Upper lobe of right lung (tissue), 1 donor: ENCODE measurements around the gene SND1. TPM values are rescaled to one million over a fixed set of nuclear protein-coding genes. Genes with fewer than 3 reads are reported as not detected.

Source experiments
- ATAC-seq: fragments of 200-7000 bp; cut with Tn5 transposase; one replicate; pipeline ENCODE4 v1.9.1; 2020; ENCODE audit warnings: mild to moderate bottlenecking, moderate library complexity
- DNase-seq: peaks from one replicate; pipeline ENCODE4 v3.0.0-alpha.2; 2020
- H3K27ac ChIP-seq: fragments of 200-600 bp; one replicate; pipeline ENCODE4 v1.8.0; 2022
- H3K27me3 ChIP-seq: fragments of 200-600 bp; one replicate; pipeline ENCODE4 v1.8.0; 2022; ENCODE audit warnings: mild to moderate bottlenecking
- H3K36me3 ChIP-seq: fragments of 200-600 bp; one replicate; pipeline ENCODE4 v1.8.0; 2022
- H3K4me1 ChIP-seq: fragments of 200-600 bp; one replicate; pipeline ENCODE4 v1.8.0; 2022
- H3K4me3 ChIP-seq: fragments of 200-600 bp; one replicate; pipeline ENCODE4 v1.8.0; 2022; ENCODE audit warnings: mild to moderate bottlenecking
- H3K9me3 ChIP-seq: fragments of 200-600 bp; one replicate; pipeline ENCODE4 v1.8.0; 2022
- intact Hi-C: fragments of 100-400 bp; cut with DNase I; formaldehyde crosslinking; loops from one replicate; pipeline ENCODE4 v1.11.0; 2022
- total RNA-seq: library from RNA; stranded (reverse); fragmentation: NEBNext Ultra II Directional; extraction: Animal tissue kit (Norgen Biotek cat#: 25700); gene quantifications from one replicate; pipeline ENCODE4 v1.2.1, GENCODE V29; 2021
- TF ChIP-seq, protein P1 (sequence below): fragments of 200-600 bp; IDR thresholded peaks from one replicate; pipeline ENCODE4 v1.8.0; 2022; ENCODE audit warnings: antibody characterized with exemption
- donor health status: DM: no; HTN: yes; CAD: no; lungs with severe emphysema.

SND1 gene
- total RNA-seq, 1 donor from 2014 or later: 150 TPM

- Histone ChIP-seq H3K27me3 (no peaks in the 10 kb centered on the region), H3K36me3 (no peaks in the 10 kb centered on the region), H3K4me1 (peaks cover 4% of the 10 kb centered on the region), H3K4me3 (no peak overlapping the region), H3K9me3 (no peaks in the 10 kb centered on the region), H3K27ac (no peak overlapping the region)
- ATAC-seq: no peak
- TF ChIP-seq, protein P1, sequence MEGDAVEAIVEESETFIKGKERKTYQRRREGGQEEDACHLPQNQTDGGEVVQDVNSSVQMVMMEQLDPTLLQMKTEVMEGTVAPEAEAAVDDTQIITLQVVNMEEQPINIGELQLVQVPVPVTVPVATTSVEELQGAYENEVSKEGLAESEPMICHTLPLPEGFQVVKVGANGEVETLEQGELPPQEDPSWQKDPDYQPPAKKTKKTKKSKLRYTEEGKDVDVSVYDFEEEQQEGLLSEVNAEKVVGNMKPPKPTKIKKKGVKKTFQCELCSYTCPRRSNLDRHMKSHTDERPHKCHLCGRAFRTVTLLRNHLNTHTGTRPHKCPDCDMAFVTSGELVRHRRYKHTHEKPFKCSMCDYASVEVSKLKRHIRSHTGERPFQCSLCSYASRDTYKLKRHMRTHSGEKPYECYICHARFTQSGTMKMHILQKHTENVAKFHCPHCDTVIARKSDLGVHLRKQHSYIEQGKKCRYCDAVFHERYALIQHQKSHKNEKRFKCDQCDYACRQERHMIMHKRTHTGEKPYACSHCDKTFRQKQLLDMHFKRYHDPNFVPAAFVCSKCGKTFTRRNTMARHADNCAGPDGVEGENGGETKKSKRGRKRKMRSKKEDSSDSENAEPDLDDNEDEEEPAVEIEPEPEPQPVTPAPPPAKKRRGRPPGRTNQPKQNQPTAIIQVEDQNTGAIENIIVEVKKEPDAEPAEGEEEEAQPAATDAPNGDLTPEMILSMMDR: no peak
- no peak for DNase-seq
- intact Hi-C loops: no loop called here
Measured at GRCh38 chr7:128039544-128039953, 387.6 kb downstream of the SND1 start.

DNA sequence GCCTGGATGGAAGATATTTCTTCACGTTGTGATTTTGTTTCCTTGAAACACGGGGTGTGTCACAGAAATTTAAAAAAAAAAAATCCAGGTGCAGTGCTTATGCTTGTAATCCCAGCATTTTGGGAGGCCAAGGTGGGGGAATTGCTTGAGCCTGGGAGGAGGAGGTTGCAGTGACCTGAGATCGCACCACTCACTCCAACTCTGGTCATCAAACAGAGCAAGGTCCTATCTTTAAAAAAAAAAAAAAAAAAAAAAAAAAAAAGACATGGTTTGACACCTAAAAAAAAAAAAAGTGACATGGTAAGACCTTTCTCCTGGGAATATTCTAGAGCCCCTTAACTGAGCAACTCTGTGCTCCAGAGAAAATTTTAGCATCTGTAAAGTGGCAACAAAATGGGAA is 388.2 kb downstream of the SND1 start:
- ATAC-seq: no peak
- intact Hi-C loops: no loop called here

GRCh38 chr7:128041203-128041602 is 389.2 kb downstream of the SND1 start:
- Histone ChIP-seq H3K9me3 (no peaks in the 10 kb centered on the region), H3K36me3 (no peaks in the 10 kb centered on the region), H3K4me1 (peaks cover 4% of the 10 kb centered on the region), H3K4me3 (no peak overlapping the region), H3K27ac (no peak overlapping the region), H3K27me3 (no peaks in the 10 kb centered on the region)
- ATAC-seq (no peak), DNase-seq (no peak)
- intact Hi-C loops: no loop called here
- TF ChIP-seq, protein P1: no peak

More for the DNA sequence above, 388.2 kb downstream of the SND1 start:
- no peaks in the 10 kb centered on the region for H3K27me3 ChIP-seq
- DNase-seq: no peak
- H3K36me3 ChIP-seq: no peaks in the 10 kb centered on the region
- H3K4me1 ChIP-seq: peaks cover 4% of the 10 kb centered on the region
- H3K27ac ChIP-seq: no peak overlapping the region
- TF ChIP-seq, protein P1: no peak
- no peaks in the 10 kb centered on the region for H3K9me3 ChIP-seq
- no peak overlapping the region for H3K4me3 ChIP-seq

GRCh38 chr7:128042012-128042411 is 390.0 kb downstream of the SND1 start:
- no peak for ATAC-seq
- Histone ChIP-seq H3K4me1 (peaks cover 4% of the 10 kb centered on the region), H3K36me3 (no peaks in the 10 kb centered on the region), H3K27me3 (no peaks in the 10 kb centered on the region), H3K27ac (no peak overlapping the region), H3K4me3 (no peak overlapping the region), H3K9me3 (no peaks in the 10 kb centered on the region)
- DNase-seq: no peak
- TF ChIP-seq, protein P1: no peak
- intact Hi-C loops: no loop called here

- H3K27ac ChIP-seq: no peak overlapping the region
- DNase-seq: no peak
- ATAC-seq: no peak
- no peak overlapping the region for H3K4me3 ChIP-seq
- no peaks in the 10 kb centered on the region for H3K9me3 ChIP-seq
- TF ChIP-seq, protein P1: no peak
- no peaks in the 10 kb centered on the region for H3K27me3 ChIP-seq
- H3K36me3 ChIP-seq: no peaks in the 10 kb centered on the region
- H3K4me1 ChIP-seq: peaks cover 4% of the 10 kb centered on the region
- intact Hi-C loops: no loop called here
Measured at GRCh38 chr7:128044064-128044463, 392.1 kb downstream of the SND1 start.

DNA sequence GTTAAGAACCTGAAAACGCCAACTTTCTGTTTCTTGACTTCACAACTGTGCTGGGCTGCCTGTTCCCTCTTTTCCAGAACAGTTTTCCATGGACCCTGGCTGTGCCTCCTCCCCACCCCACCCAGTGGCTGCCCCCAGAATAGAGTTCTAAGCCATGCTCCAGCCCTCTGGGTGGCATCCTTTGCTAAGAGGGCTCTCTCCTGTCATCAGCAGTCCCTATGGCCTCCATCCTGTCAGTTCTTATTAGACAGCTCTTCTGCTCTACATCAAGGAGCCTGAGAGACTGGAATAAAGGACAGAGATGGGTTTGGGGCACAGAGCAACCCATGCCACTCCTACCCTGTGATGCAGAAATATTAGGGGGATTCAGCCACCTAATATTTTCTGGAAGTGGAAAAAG is 393.2 kb downstream of the SND1 start:
- TF ChIP-seq, protein P1: no peak
- no peak overlapping the region for H3K27ac ChIP-seq
- no peaks in the 10 kb centered on the region for H3K27me3 ChIP-seq
- peaks cover 4% of the 10 kb centered on the region for H3K4me1 ChIP-seq
- ATAC-seq (no peak), DNase-seq (no peak)
- H3K9me3 ChIP-seq: no peaks in the 10 kb centered on the region
- no peak overlapping the region for H3K4me3 ChIP-seq
- H3K36me3 ChIP-seq: no peaks in the 10 kb centered on the region
- intact Hi-C loops: no loop called here
